Glutamatergic neuron (in vitro differentiated cells): Measurements from ENCODE around the gene DQX1. TPM values are rescaled to one million over a fixed set of nuclear protein-coding genes. Genes with fewer than 3 reads are reported as not detected.

ENCODE experiments used
- DNase-seq: peaks from one replicate; pipeline ENCODE4 v3.0.0; 2022
- H3K27ac Mint-ChIP-seq: one replicate; pipeline ENCODE4 v1.8.0; 2020; ENCODE audit warnings: mild to moderate bottlenecking, mixed read lengths, inconsistent platforms; ENCODE audit not compliant: unreplicated experiment
- H3K27me3 Mint-ChIP-seq: one replicate; pipeline ENCODE4 v1.8.0; 2020; ENCODE audit warnings: mild to moderate bottlenecking, moderate library complexity, mixed read lengths, inconsistent platforms; ENCODE audit not compliant: unreplicated experiment
- H3K36me3 Mint-ChIP-seq: one replicate; pipeline ENCODE4 v1.8.0; 2020; ENCODE audit warnings: mild to moderate bottlenecking, mixed read lengths, inconsistent platforms; ENCODE audit not compliant: unreplicated experiment
- H3K4me1 Mint-ChIP-seq: one replicate; pipeline ENCODE4 v1.8.0; 2020; ENCODE audit warnings: mild to moderate bottlenecking, low read depth, mixed read lengths, inconsistent platforms; ENCODE audit not compliant: unreplicated experiment
- H3K4me3 Mint-ChIP-seq: one replicate; pipeline ENCODE4 v1.8.0; 2020; ENCODE audit warnings: mild to moderate bottlenecking, mixed read lengths, inconsistent platforms; ENCODE audit not compliant: unreplicated experiment
- H3K9me3 Mint-ChIP-seq: one replicate; pipeline ENCODE4 v1.8.0; 2020; ENCODE audit warnings: mild to moderate bottlenecking, moderate library complexity, mixed read lengths, inconsistent platforms; ENCODE audit not compliant: unreplicated experiment
- CTCF ChIP-seq: fragments of 200-600 bp; sonication (generic); IDR thresholded peaks from one replicate; pipeline ENCODE4 v1.5.0; 2021; ENCODE audit not compliant: partially characterized antibody, unreplicated experiment
- total RNA-seq: library from RNA; stranded (reverse); fragmentation: NEBNext Ultra II Directional; extraction: Animal tissue kit (Norgen Biotek cat#: 25700); gene quantifications from one replicate; pipeline ENCODE4 v1.2.1, GENCODE V29; 2021; ENCODE audit not compliant: unreplicated experiment

DQX1 gene
- total RNA-seq, 1 donor from 2014 or later: 0.91 TPM

- Mint-ChIP-seq H3K4me3 (peak overlapping the region; percentile 99), H3K9me3 (peaks cover 18% of the 10 kb centered on the region), H3K27me3 (peaks cover 37% of the 10 kb centered on the region), H3K36me3 (peaks cover 9% of the 10 kb centered on the region), H3K27ac (peak overlapping the region; percentile 23), H3K4me1 (peaks cover 42% of the 10 kb centered on the region)
- DNase-seq: no peak
- TF ChIP-seq CTCF: no peak
These were observed 25.5 kb upstream of the DQX1 start for GRCh38 chr2:74551530-74551929.

GRCh38 chr2:74550231-74550630 is 24.2 kb upstream of the DQX1 start:
- H3K27me3 Mint-ChIP-seq: peaks cover 36% of the 10 kb centered on the region
- peaks cover 42% of the 10 kb centered on the region for H3K4me1 Mint-ChIP-seq

GRCh38 chr2:74548900-74549826 is 23.1 kb upstream of the DQX1 start:
- Mint-ChIP-seq H3K4me3 (peak overlapping the region; percentile 86), H3K36me3 (peaks cover 9% of the 10 kb centered on the region), H3K9me3 (peaks cover 20% of the 10 kb centered on the region), H3K27me3 (peaks cover 33% of the 10 kb centered on the region), H3K27ac (peak overlapping the region; percentile 67), H3K4me1 (peaks cover 42% of the 10 kb centered on the region)
- no peak for TF ChIP-seq CTCF
- peak; percentile 50 for DNase-seq

More at GRCh38 chr2:74550231-74550630, 24.2 kb upstream of the DQX1 start:
- peak overlapping the region; percentile 80 for H3K4me3 Mint-ChIP-seq
- H3K27ac Mint-ChIP-seq: peak overlapping the region; percentile 50
- peaks cover 18% of the 10 kb centered on the region for H3K9me3 Mint-ChIP-seq
- H3K36me3 Mint-ChIP-seq: peaks cover 9% of the 10 kb centered on the region
- no peak for TF ChIP-seq CTCF
- no peak for DNase-seq

GRCh38 chr2:74548285-74548899 is 22.4 kb upstream of the DQX1 start:
- peaks cover 9% of the 10 kb centered on the region for H3K36me3 Mint-ChIP-seq
- H3K27ac Mint-ChIP-seq: peak overlapping the region; percentile 92
- H3K4me1 Mint-ChIP-seq: peaks cover 42% of the 10 kb centered on the region
- peaks cover 17% of the 10 kb centered on the region for H3K9me3 Mint-ChIP-seq
- H3K27me3 Mint-ChIP-seq: peaks cover 31% of the 10 kb centered on the region
- DNase-seq: no peak
- TF ChIP-seq CTCF: no peak
- H3K4me3 Mint-ChIP-seq: peak overlapping the region; percentile 88
